Effector memory CD8-positive, alpha-beta T cell (primary cell): ENCODE data around the gene ELK3.

ENCODE experiments used
- ATAC-seq: fragments of 150-1000 bp; cut with Tn5 transposase; replicated peaks from 2 replicates; pipeline ENCODE4 v1.10.0; 2021; ENCODE audit warnings: mild to moderate bottlenecking, moderate library complexity
- DNase-seq, 3 experiments: peaks; one replicate each; pipeline ENCODE4 v3.0.0; 2021
- H3K27ac Mint-ChIP-seq, 2 donors: one replicate each; pipeline ENCODE4 v1.8.0; 2022; ENCODE audit warnings: mild to moderate bottlenecking in 2 of 2, mixed read lengths in 2 of 2, moderate library complexity in 2 of 2
- H3K27me3 Mint-ChIP-seq, 2 donors: one replicate each; pipeline ENCODE4 v1.8.0; 2022; ENCODE audit warnings: mixed read lengths in 2 of 2
- H3K36me3 Mint-ChIP-seq: one replicate; pipeline ENCODE4 v1.8.0; 2022; ENCODE audit warnings: mild to moderate bottlenecking, moderate library complexity, mixed read lengths; ENCODE audit not compliant: insufficient read depth
- H3K4me1 Mint-ChIP-seq, 2 donors: one replicate each; pipeline ENCODE4 v1.8.0; 2022; ENCODE audit warnings: low read depth in 2 of 2, mixed read lengths in 2 of 2
- H3K4me3 Mint-ChIP-seq, 2 donors: one replicate each; pipeline ENCODE4 v1.8.0; 2022; ENCODE audit warnings: mild to moderate bottlenecking in 2 of 2, mixed read lengths in 2 of 2, moderate library complexity in 2 of 2
- H3K9me3 Mint-ChIP-seq, 2 donors: one replicate each; pipeline ENCODE4 v1.8.0; 2022; ENCODE audit warnings: mixed read lengths in 2 of 2

The ELK3 gene

GRCh38 chr12:96225044-96225855 is 31.1 kb downstream of the ELK3 start:
- Mint-ChIP-seq H3K9me3 (no peaks in the 10 kb centered on the region), H3K4me3 (no peak overlapping the region), H3K4me1 (peaks cover 28% of the 10 kb centered on the region in 2 donors), H3K36me3 (peaks cover 49% of the 10 kb centered on the region), H3K27ac (peak overlapping the region; percentile 58 to 84), H3K27me3 (no peaks in the 10 kb centered on the region)
- DNase-seq (no peak), ATAC-seq (no peak)

- DNase-seq (no peak), ATAC-seq (no peak)
- Mint-ChIP-seq H3K4me1 (peaks cover 28 to 30% of the 10 kb centered on the region in 2 donors), H3K27ac (peak overlapping the region in 1 of 2 donors; percentile 84), H3K4me3 (no peak overlapping the region), H3K9me3 (no peaks in the 10 kb centered on the region), H3K36me3 (peaks cover 50% of the 10 kb centered on the region), H3K27me3 (no peaks in the 10 kb centered on the region)
These were observed 31.8 kb downstream of the ELK3 start for GRCh38 chr12:96225994-96226399.

GRCh38 chr12:96226401-96226800 is 32.2 kb downstream of the ELK3 start:
- Mint-ChIP-seq H3K27ac (peak overlapping the region in 1 of 2 donors; percentile 84), H3K27me3 (no peaks in the 10 kb centered on the region), H3K4me1 (peaks cover 28 to 30% of the 10 kb centered on the region in 2 donors), H3K4me3 (peak overlapping the region in 1 of 2 donors; percentile 0), H3K9me3 (no peaks in the 10 kb centered on the region), H3K36me3 (peaks cover 54% of the 10 kb centered on the region)
- ATAC-seq (no peak), DNase-seq (no peak)

GRCh38 chr12:96226801-96227348 is 32.7 kb downstream of the ELK3 start:
- H3K36me3 Mint-ChIP-seq: peaks cover 58% of the 10 kb centered on the region
- H3K27me3 Mint-ChIP-seq: no peaks in the 10 kb centered on the region

GRCh38 chr12:96227365-96228106 is 33.4 kb downstream of the ELK3 start:
- peaks cover 33 to 34% of the 10 kb centered on the region in 2 donors for H3K4me1 Mint-ChIP-seq
- peak overlapping the region; percentile 84 to 89 for H3K27ac Mint-ChIP-seq
- no peaks in the 10 kb centered on the region for H3K9me3 Mint-ChIP-seq
- H3K36me3 Mint-ChIP-seq: peaks cover 60% of the 10 kb centered on the region
- peak overlapping the region in 1 of 2 donors; percentile 49 for H3K4me3 Mint-ChIP-seq
- DNase-seq: no peak
- peak; percentile 60 for ATAC-seq
- no peaks in the 10 kb centered on the region for H3K27me3 Mint-ChIP-seq

More at GRCh38 chr12:96226801-96227348, 32.7 kb downstream of the ELK3 start:
- H3K4me1 Mint-ChIP-seq: peaks cover 31 to 32% of the 10 kb centered on the region in 2 donors
- peak overlapping the region in 1 of 2 donors; percentile 0 for H3K4me3 Mint-ChIP-seq
- peak overlapping the region in 1 of 2 donors; percentile 84 for H3K27ac Mint-ChIP-seq
- no peaks in the 10 kb centered on the region for H3K9me3 Mint-ChIP-seq
- ATAC-seq (peak; percentile 78), DNase-seq (no peak)

- H3K27ac Mint-ChIP-seq: peak overlapping the region in 1 of 2 donors; percentile 84
These were observed 34.5 kb downstream of the ELK3 start for GRCh38 chr12:96228566-96229248.

GRCh38 chr12:96230646-96231045 is 36.5 kb downstream of the ELK3 start:
- H3K4me3 Mint-ChIP-seq: no peak overlapping the region
- peaks cover 60% of the 10 kb centered on the region for H3K36me3 Mint-ChIP-seq
- H3K4me1 Mint-ChIP-seq: peaks cover 33 to 37% of the 10 kb centered on the region in 2 donors
- ATAC-seq (no peak), DNase-seq (no peak)
- H3K27ac Mint-ChIP-seq: no peak overlapping the region
- no peaks in the 10 kb centered on the region for H3K9me3 Mint-ChIP-seq
- H3K27me3 Mint-ChIP-seq: no peaks in the 10 kb centered on the region

More at GRCh38 chr12:96228566-96229248, 34.5 kb downstream of the ELK3 start:
- H3K4me1 Mint-ChIP-seq: peaks cover 25 to 29% of the 10 kb centered on the region in 2 donors
- H3K36me3 Mint-ChIP-seq: peaks cover 59% of the 10 kb centered on the region
- ATAC-seq: no peak
- H3K27me3 Mint-ChIP-seq: no peaks in the 10 kb centered on the region
- no peak overlapping the region for H3K4me3 Mint-ChIP-seq
- DNase-seq: no peak
- H3K9me3 Mint-ChIP-seq: no peaks in the 10 kb centered on the region

- peak overlapping the region; percentile 92 to 94 for H3K27ac Mint-ChIP-seq
- no peak overlapping the region for H3K4me3 Mint-ChIP-seq
- H3K36me3 Mint-ChIP-seq: peaks cover 62% of the 10 kb centered on the region
- no peaks in the 10 kb centered on the region for H3K9me3 Mint-ChIP-seq
- H3K4me1 Mint-ChIP-seq: peaks cover 36 to 40% of the 10 kb centered on the region in 2 donors
- DNase-seq (no peak), ATAC-seq (no peak)
- no peaks in the 10 kb centered on the region for H3K27me3 Mint-ChIP-seq
These were observed 39.0 kb downstream of the ELK3 start for GRCh38 chr12:96233168-96233567.

- no peak for ATAC-seq
- peaks cover 43 to 46% of the 10 kb centered on the region in 2 donors for H3K4me1 Mint-ChIP-seq
- H3K4me3 Mint-ChIP-seq: no peak overlapping the region
- peaks cover 58% of the 10 kb centered on the region for H3K36me3 Mint-ChIP-seq
- H3K9me3 Mint-ChIP-seq: no peaks in the 10 kb centered on the region
- H3K27ac Mint-ChIP-seq: peak overlapping the region; percentile 92 to 94
- no peak for DNase-seq
- no peaks in the 10 kb centered on the region for H3K27me3 Mint-ChIP-seq
These were observed 39.8 kb downstream of the ELK3 start for GRCh38 chr12:96233939-96234461.

- peak overlapping the region in 1 of 2 donors; percentile 66 for H3K4me3 Mint-ChIP-seq
- peaks cover 49 to 53% of the 10 kb centered on the region in 2 donors for H3K4me1 Mint-ChIP-seq
These were observed 40.7 kb downstream of the ELK3 start for GRCh38 chr12:96234591-96235483.

GRCh38 chr12:96235484-96235826 is 41.3 kb downstream of the ELK3 start:
- no peaks in the 10 kb centered on the region for H3K9me3 Mint-ChIP-seq
- H3K27ac Mint-ChIP-seq: peak overlapping the region; percentile 92 to 94
- peaks cover 54% of the 10 kb centered on the region for H3K36me3 Mint-ChIP-seq
- H3K4me1 Mint-ChIP-seq: peaks cover 55 to 58% of the 10 kb centered on the region in 2 donors
- H3K4me3 Mint-ChIP-seq: peak overlapping the region in 1 of 2 donors; percentile 66
- no peaks in the 10 kb centered on the region for H3K27me3 Mint-ChIP-seq
- ATAC-seq: no peak
- DNase-seq: no peak

More at GRCh38 chr12:96234591-96235483, 40.7 kb downstream of the ELK3 start:
- no peaks in the 10 kb centered on the region for H3K9me3 Mint-ChIP-seq
- ATAC-seq: no peak
- H3K27ac Mint-ChIP-seq: peak overlapping the region; percentile 92 to 94
- peaks cover 50% of the 10 kb centered on the region for H3K36me3 Mint-ChIP-seq
- H3K27me3 Mint-ChIP-seq: no peaks in the 10 kb centered on the region
- no peak for DNase-seq

- DNase-seq (peak in 1 of 3 experiments; percentile 27), ATAC-seq (peak; percentile 48)
- Mint-ChIP-seq H3K36me3 (peaks cover 58% of the 10 kb centered on the region), H3K4me3 (peak overlapping the region; percentile 61 to 65), H3K4me1 (peaks cover 59 to 62% of the 10 kb centered on the region in 2 donors), H3K9me3 (no peaks in the 10 kb centered on the region), H3K27ac (peak overlapping the region; percentile 92 to 94), H3K27me3 (no peaks in the 10 kb centered on the region)
These were observed 42.1 kb downstream of the ELK3 start for GRCh38 chr12:96236221-96236822.
